C4-2B (cell line): Measurements from ENCODE around the gene MICAL2.

Experiments used
- H3K27ac ChIP-seq: fragments of 450-650 bp; 2 replicates; pipeline ENCODE4 v1.5.1; 2017
- CTCF ChIP-seq: fragments of 450-650 bp; conservative IDR thresholded peaks from 2 replicates; pipeline ENCODE4 v1.5.1; 2017; ENCODE audit warnings: mild to moderate bottlenecking
- ZFX ChIP-seq: fragments of 450-650 bp; IDR thresholded peaks from 2 replicates; pipeline ENCODE4 v1.6.1; 2017

Gene MICAL2

DNA sequence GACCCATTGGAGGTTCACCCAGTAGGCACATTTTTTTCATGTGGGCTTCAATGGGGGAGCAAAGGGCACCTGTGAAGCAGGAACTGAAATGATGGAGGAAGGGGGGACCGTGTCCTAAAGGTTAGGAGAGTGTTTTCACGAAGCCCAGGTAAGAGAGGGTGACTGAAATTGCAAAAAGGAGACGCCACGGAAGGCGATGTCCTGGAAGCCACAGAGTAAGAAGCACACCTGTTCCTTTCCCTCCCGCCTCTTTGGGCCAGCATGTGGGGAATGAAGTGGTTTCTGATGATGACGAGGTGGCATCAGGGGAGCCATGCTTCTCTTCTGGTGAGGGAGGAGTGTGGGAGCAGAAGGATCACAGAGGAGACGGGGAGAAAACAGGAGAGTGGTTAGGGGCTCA is 37.0 kb upstream of the MICAL2 start:
- no peak overlapping the region for H3K27ac ChIP-seq
- TF ChIP-seq CTCF, result no peak
- TF ChIP-seq ZFX, result no peak

DNA sequence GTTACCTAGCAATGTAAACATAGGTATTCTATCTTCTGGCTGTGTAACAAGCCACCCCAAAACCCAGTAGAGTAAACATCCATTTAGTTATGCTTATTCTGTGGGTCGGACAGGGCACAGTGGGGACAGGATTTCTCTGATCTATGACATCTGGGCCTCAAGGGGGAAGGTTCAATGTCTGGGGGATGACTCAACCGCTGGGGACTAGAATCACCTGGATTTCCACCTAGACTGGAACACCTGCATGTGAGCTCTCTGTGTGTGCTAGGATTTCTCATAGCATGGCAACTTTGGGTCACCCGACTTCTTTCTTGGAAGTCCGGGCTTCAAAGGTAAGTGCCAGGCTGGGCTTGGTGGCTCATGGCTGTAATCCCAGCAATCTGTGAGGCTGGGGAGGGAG is 36.5 kb upstream of the MICAL2 start:
- TF ChIP-seq ZFX, result no peak
- no peak for TF ChIP-seq CTCF

GRCh38 chr11:12074529-12075195 is 35.7 kb upstream of the MICAL2 start:
- H3K27ac ChIP-seq, result no peak overlapping the region

More for the DNA sequence above, 36.5 kb upstream of the MICAL2 start:
- no peak overlapping the region for H3K27ac ChIP-seq

DNA sequence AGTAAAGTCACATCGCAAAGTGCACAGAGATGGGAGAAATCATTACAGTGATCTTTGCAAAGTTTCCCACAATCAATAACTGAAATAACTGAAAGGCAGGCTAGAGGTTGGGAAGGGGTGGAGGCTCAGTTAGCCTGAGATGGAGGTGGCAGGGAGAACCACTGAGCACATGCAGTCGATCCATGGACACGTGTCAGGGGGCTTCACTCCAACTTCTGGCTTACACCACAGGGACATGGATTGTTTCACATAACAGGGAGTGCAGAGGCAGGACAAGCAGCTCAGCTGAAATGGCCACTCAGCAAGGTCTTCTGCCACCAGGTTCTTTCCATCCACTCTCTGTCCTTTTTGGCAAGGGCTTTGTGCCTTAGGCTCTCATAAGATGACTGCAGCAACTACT is 35.1 kb upstream of the MICAL2 start:
- no peak overlapping the region for H3K27ac ChIP-seq
- TF ChIP-seq ZFX, result no peak
- no peak for TF ChIP-seq CTCF

More at GRCh38 chr11:12074529-12075195, 35.7 kb upstream of the MICAL2 start:
- TF ChIP-seq CTCF, result no peak
- TF ChIP-seq ZFX, result no peak

DNA sequence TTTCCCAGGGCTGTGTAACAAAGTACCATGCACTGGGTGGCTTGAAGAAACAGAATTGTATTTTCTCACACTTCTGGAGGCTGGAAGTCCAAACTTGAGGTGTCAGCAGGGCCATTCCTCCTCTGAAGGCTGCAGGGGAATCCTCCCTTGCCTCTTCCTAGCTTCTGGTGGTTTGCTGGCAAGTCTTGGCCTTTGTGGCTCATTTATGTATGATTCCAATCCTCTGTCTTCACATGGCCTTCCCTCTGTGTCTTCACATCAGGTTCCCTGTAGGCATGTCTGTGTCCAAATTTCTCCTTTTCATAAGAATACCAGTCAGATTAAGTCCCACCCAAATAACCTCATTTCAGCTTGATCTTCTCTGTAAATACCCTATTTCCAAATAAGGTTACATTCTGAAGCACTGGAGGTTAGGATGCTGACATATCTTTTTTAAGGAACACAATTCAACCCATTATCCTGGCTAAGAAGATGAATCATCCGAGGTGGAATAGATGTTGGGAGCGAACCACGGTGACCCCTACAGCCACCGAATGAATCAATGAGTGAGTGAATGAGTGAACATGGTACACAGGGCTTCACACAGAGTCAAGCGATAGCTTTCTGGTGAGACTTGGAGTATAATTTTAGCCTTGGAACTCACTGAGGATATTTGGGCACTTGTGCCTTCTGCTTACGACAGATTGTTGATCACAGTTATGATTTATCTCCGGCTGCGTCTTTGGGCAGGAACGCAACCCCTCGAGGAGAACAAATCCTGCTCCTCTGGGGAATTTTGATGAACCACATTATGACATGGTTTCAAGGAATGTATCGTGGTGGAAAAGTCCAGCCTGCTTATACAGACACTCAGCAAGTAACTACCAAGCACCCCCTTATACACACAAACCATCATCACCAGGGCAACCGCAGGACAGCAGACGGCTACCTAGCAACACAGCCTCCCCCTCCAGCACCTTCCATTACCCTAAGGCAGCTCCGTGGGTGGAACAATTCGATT is 34.3 kb upstream of the MICAL2 start:
- TF ChIP-seq CTCF (no peak), ZFX (no peak)
- H3K27ac ChIP-seq, result no peak overlapping the region

- no peak for TF ChIP-seq ZFX
- TF ChIP-seq CTCF, result no peak
- H3K27ac ChIP-seq, result no peak overlapping the region
Measured at GRCh38 chr11:12076840-12077534, 33.4 kb upstream of the MICAL2 start.
